Testis (tissue), 3 donors: ENCODE measurements around the gene GSG1L2. TPM values are rescaled to one million over a fixed set of nuclear protein-coding genes. Genes with fewer than 3 reads are reported as not detected.

Experiments
- DNase-seq: peaks from one replicate; pipeline ENCODE4 v3.0.0-alpha.2; 2019
- H3K27ac ChIP-seq, 2 donors: fragments of 200-600 bp; sonication (generic); one replicate each; pipeline ENCODE4 v1.5.1; 2019
- H3K27me3 ChIP-seq: fragments of 200-600 bp; sonication (generic); one replicate; pipeline ENCODE4 v1.5.1; 2019
- H3K36me3 ChIP-seq: fragments of 200-600 bp; sonication (generic); one replicate; pipeline ENCODE4 v1.5.1; 2017; ENCODE audit warnings: low read depth; ENCODE audit errors: missing control alignments
- H3K4me1 ChIP-seq: fragments of 200-600 bp; sonication (generic); one replicate; pipeline ENCODE4 v1.5.1; 2019
- H3K4me3 ChIP-seq, 2 donors: fragments of 200-600 bp; sonication (generic); one replicate each; pipeline ENCODE4 v1.5.1; 2017 to 2019
- H3K9me3 ChIP-seq: fragments of 200-600 bp; sonication (generic); one replicate; pipeline ENCODE4 v1.5.1; 2017
- CTCF ChIP-seq, 3 experiments: fragments of 450-650 bp in 2 of 3; fragments of 200-600 bp in 1 of 3; sonication (generic) in 1 of 3; IDR thresholded peaks; one replicate each; pipeline ENCODE4 v1.5.1; 2016 to 2019; ENCODE audit warnings: antibody characterized with exemption in 3 of 3, mild to moderate bottlenecking in 2 of 3, moderate library complexity in 1 of 3
- POLR2A ChIP-seq: fragments of 450-650 bp; IDR thresholded peaks from one replicate; pipeline ENCODE4 v1.6.1; 2017; ENCODE audit warnings: antibody characterized with exemption, mild to moderate bottlenecking, moderate library complexity
- WGBS, 2 donors: methylation state at CpG; one replicate each; pipeline ENCODE4 v1.1.5; 2018; 5-methylcytosine and 5-hydroxymethylcytosine counted together
- intact Hi-C: fragments of 100-400 bp; cut with DNase I; formaldehyde crosslinking; loops from one replicate; pipeline ENCODE4 v1.15.1; 2023; ENCODE audit warnings: low total_unique reads
- polyA plus RNA-seq: library from polyadenylated mRNA; stranded (reverse); fragments of 350-450 nt; fragmentation: Illumina TruSeq; extraction: RNeasy Lipid Tissue Mini Kit (QIAGEN cat#74804); gene quantifications from one replicate; pipeline ENCODE4 v1.2.3, GENCODE V29; 2014; ENCODE audit warnings: low read depth, low replicate concordance; ENCODE audit not compliant: insufficient read depth
- total RNA-seq, 2 donors: library from RNA; depleted of rRNA; stranded (reverse); fragments of >200 nt; gene quantifications; one replicate each; pipeline ENCODE4 v1.2.3, GENCODE V29; 2016

GSG1L2 gene
- total and polyA plus RNA-seq, 3 donors from 2014 or later, result 0.50 to 0.79 TPM; not detected in 1

- H3K4me3 ChIP-seq, result no peak overlapping the region
- H3K4me1 ChIP-seq, result peaks cover 9% of the 10 kb centered on the region
- 90 to 92% methylated on average over 4 of the region's 4 CpGs for WGBS, 2 donors
- H3K9me3 ChIP-seq, result no peaks in the 10 kb centered on the region
- H3K36me3 ChIP-seq, result no peaks in the 10 kb centered on the region
- H3K27me3 ChIP-seq, result no peaks in the 10 kb centered on the region
- TF ChIP-seq CTCF (IDR thresholded peaks at IDR 0.05), result no peak
- no peak for TF ChIP-seq POLR2A
- no peak overlapping the region for H3K27ac ChIP-seq
- no peak for DNase-seq
- intact Hi-C loops, result no loop called here
These were observed 23.4 kb upstream of the GSG1L2 start for GRCh38 chr17:9845306-9845705.

- intact Hi-C loops, result no loop called here
- Histone ChIP-seq H3K36me3 (no peaks in the 10 kb centered on the region), H3K4me1 (peaks cover 11% of the 10 kb centered on the region), H3K27me3 (no peaks in the 10 kb centered on the region), H3K9me3 (no peaks in the 10 kb centered on the region), H3K4me3 (no peak overlapping the region), H3K27ac (no peak overlapping the region)
- TF ChIP-seq CTCF (IDR thresholded peaks at IDR 0.05) (no peak), POLR2A (no peak)
- 71 to 81% methylated on average over 8 of the region's 8 CpGs for WGBS, 2 donors
- no peak for DNase-seq
These were observed 22.3 kb upstream of the GSG1L2 start for GRCh38 chr17:9844153-9844552.

- peaks cover 19% of the 10 kb centered on the region for H3K4me1 ChIP-seq
- TF ChIP-seq POLR2A, result no peak
- TF ChIP-seq CTCF (IDR thresholded peaks at IDR 0.05), result no peak
- peak overlapping the region in 1 of 2 donors; percentile 81 for H3K27ac ChIP-seq
These were observed 21.5 kb upstream of the GSG1L2 start for GRCh38 chr17:9843152-9844010.

GRCh38 chr17:9842057-9842758 lies 20.3 kb upstream of the GSG1L2 start:
- no peaks in the 10 kb centered on the region for H3K27me3 ChIP-seq
- no peaks in the 10 kb centered on the region for H3K9me3 ChIP-seq
- intact Hi-C loops, result no loop called here
- 53 to 73% methylated on average over 9 to 14 of the region's 14 CpGs for WGBS, 2 donors
- peaks cover 30% of the 10 kb centered on the region for H3K4me1 ChIP-seq
- DNase-seq, result peak; percentile 74
- no peak for TF ChIP-seq POLR2A
- TF ChIP-seq CTCF (IDR thresholded peaks at IDR 0.05), result no peak
- no peak overlapping the region for H3K4me3 ChIP-seq
- H3K36me3 ChIP-seq, result no peaks in the 10 kb centered on the region
- H3K27ac ChIP-seq, result peak overlapping the region in 1 of 2 donors; percentile 81

More at GRCh38 chr17:9843152-9844010, 21.5 kb upstream of the GSG1L2 start:
- no peaks in the 10 kb centered on the region for H3K36me3 ChIP-seq
- H3K9me3 ChIP-seq, result no peaks in the 10 kb centered on the region
- 73 to 78% methylated on average over 14 of the region's 14 CpGs for WGBS, 2 donors
- no peak overlapping the region for H3K4me3 ChIP-seq
- DNase-seq, result no peak
- intact Hi-C loops, result no loop called here
- no peaks in the 10 kb centered on the region for H3K27me3 ChIP-seq
